Hair follicular keratinocyte (primary cell): ENCODE results near the gene STAP2. TPM values are rescaled to one million over a fixed set of nuclear protein-coding genes. Genes with fewer than 3 reads are reported as not detected.

Experiments used
- total RNA-seq: library from RNA; depleted of rRNA; stranded (reverse); fragments of >200 nt; gene quantifications from 2 replicates; pipeline ENCODE4 v1.2.3, GENCODE V29; 2015

Gene STAP2
- 52.9 and 103 TPM in 2 replicates for total RNA-seq

GRCh38 chr19:4338441-4339355, at the start of gene STAP2:
Gene STAP2, minus strand, starts transcription at chr19:4338827. Its CDS starts 74 bp downstream, at chr19:4338753.

GRCh38 chr19:4343370-4344307, 5.0 kb upstream of the STAP2 start, which contains the start of gene MPND:
Gene MPND, plus strand, starts transcription at chr19:4343562. Its CDS starts 32 bp downstream, at chr19:4343594.

GRCh38 chr19:4304538-4305256, 33.9 kb downstream of the STAP2 start, which contains the start of gene FSD1:
Gene FSD1, plus strand, starts transcription at chr19:4304598. Its CDS starts 149 bp downstream, at chr19:4304747.

GRCh38 chr19:4302243-4302640, 36.4 kb downstream of the STAP2 start, which contains the start of gene TMIGD2:
Gene TMIGD2, minus strand, starts transcription at chr19:4302389. Its CDS starts 4 bp downstream, at chr19:4302385.

GRCh38 chr19:4278419-4279266, 60.0 kb downstream of the STAP2 start, which contains the start of gene SHD:
Gene SHD, plus strand, starts transcription at chr19:4279266. Its CDS starts 798 bp downstream, at chr19:4280064.

Other genes with a start within 250 kb of the STAP2 start
- 125 and 150 TPM in 2 replicates for gene MAP2K2, start 214.7 kb downstream of the STAP2 start, total RNA-seq
- gene CREB3L3, start 185.2 kb downstream of the STAP2 start, total RNA-seq, result not detected in 2 replicates
- 26.9 and 35.0 TPM in 2 replicates for gene SIRT6, start 156.3 kb downstream of the STAP2 start, total RNA-seq
- gene ANKRD24, start 156.1 kb downstream of the STAP2 start, total RNA-seq, result 0.16 and 0.57 TPM in 2 replicates
- 0.23 TPM in 1 of 2 replicates, not detected in the other for gene EBI3, start 109.3 kb downstream of the STAP2 start, total RNA-seq
- gene YJU2, start 91.7 kb downstream of the STAP2 start, total RNA-seq, result 24.7 and 34.5 TPM in 2 replicates
- gene SHD, start 59.6 kb downstream of the STAP2 start, total RNA-seq, result not detected in 2 replicates
- gene TMIGD2, start 36.4 kb downstream of the STAP2 start, total RNA-seq, result not detected in 2 replicates
- gene FSD1, start 34.2 kb downstream of the STAP2 start, total RNA-seq, result 0.80 and 1.1 TPM in 2 replicates
- gene MPND, start 4.7 kb upstream of the STAP2 start, total RNA-seq, result 2.3 and 3.5 TPM in 2 replicates
- gene SH3GL1, start 61.7 kb upstream of the STAP2 start, total RNA-seq, result 80.9 and 85.8 TPM in 2 replicates
- gene CHAF1A, start 63.8 kb upstream of the STAP2 start, total RNA-seq, result 6.4 and 19.3 TPM in 2 replicates
- gene UBXN6, start 119.0 kb upstream of the STAP2 start, total RNA-seq, result 53.6 and 74.0 TPM in 2 replicates
- 46.5 and 65.3 TPM in 2 replicates for gene HDGFL2, start 133.5 kb upstream of the STAP2 start, total RNA-seq
- gene PLIN4, start 179.7 kb upstream of the STAP2 start, total RNA-seq, result 1.1 and 2.1 TPM in 2 replicates
- not detected in 2 replicates for gene PLIN5, start 196.4 kb upstream of the STAP2 start, total RNA-seq
- not detected in 2 replicates for gene LRG1, start 201.2 kb upstream of the STAP2 start, total RNA-seq
- gene SEMA6B, start 220.9 kb upstream of the STAP2 start, total RNA-seq, result not detected in 2 replicates